ENCODE results near the gene ACAD10.

DNA sequence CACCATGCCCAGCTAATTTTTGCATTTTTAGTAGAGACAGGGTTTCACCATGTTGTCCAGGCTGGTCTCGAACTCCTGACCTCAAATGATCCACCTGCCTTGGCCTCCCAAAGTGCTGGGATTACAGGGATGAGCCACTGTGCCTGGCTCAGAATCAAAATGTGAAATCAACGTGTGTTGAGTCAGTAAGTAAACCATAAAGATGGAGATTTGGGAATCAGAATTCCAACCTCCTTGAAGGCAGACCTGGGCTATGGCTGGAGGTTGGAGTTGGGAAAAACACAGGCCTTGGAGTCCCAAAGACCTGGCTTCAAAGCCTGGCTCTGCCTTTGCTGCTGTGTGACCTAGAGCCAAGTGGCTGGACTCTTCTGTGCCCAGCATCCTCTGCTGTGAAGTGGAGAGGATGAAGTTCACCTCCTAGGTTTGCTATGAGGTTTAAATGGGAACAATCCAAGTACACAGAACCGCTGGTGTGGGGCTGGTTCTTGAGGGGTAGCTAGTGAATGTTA, 91.0 kb downstream of the ACAD10 start:
- TF ChIP-seq, protein P1, sequence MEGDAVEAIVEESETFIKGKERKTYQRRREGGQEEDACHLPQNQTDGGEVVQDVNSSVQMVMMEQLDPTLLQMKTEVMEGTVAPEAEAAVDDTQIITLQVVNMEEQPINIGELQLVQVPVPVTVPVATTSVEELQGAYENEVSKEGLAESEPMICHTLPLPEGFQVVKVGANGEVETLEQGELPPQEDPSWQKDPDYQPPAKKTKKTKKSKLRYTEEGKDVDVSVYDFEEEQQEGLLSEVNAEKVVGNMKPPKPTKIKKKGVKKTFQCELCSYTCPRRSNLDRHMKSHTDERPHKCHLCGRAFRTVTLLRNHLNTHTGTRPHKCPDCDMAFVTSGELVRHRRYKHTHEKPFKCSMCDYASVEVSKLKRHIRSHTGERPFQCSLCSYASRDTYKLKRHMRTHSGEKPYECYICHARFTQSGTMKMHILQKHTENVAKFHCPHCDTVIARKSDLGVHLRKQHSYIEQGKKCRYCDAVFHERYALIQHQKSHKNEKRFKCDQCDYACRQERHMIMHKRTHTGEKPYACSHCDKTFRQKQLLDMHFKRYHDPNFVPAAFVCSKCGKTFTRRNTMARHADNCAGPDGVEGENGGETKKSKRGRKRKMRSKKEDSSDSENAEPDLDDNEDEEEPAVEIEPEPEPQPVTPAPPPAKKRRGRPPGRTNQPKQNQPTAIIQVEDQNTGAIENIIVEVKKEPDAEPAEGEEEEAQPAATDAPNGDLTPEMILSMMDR (IDR thresholded peaks at IDR 0.05; ENCODE audit: low read depth, low read length, missing input control), result no peak
- TF ChIP-seq YY1 (IDR thresholded peaks at IDR 0.05) (no peak), EGR1 (IDR thresholded peaks at IDR 0.05; ENCODE audit: low read depth in 2 of 2) (no peak), HNF4A (conservative IDR thresholded peaks at IDR 0.05) (no peak)
- TF ChIP-seq, protein P2, sequence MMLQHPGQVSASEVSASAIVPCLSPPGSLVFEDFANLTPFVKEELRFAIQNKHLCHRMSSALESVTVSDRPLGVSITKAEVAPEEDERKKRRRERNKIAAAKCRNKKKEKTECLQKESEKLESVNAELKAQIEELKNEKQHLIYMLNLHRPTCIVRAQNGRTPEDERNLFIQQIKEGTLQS (IDR thresholded peaks at IDR 0.05), result no peak

Measured in liver (tissue), 3 donors.